WERI-Rb-1 (cell line): ENCODE results near the gene PRKCA.

Experiments
- DNase-seq: peaks from one replicate; pipeline ENCODE4 v3.0.0-alpha.2; 2020
- H3K27ac ChIP-seq: fragments of 250-450 bp; sonication (Bioruptor Pico); 2 replicates; pipeline ENCODE4 v1.5.1; 2020; ENCODE audit warnings: mild to moderate bottlenecking, moderate library complexity
- H3K27me3 ChIP-seq: fragments of 250-450 bp; sonication (Bioruptor Pico); 2 replicates; pipeline ENCODE4 v1.5.1; 2021; ENCODE audit warnings: mild to moderate bottlenecking, low read depth, moderate library complexity; ENCODE audit not compliant: insufficient read depth, severe bottlenecking
- H3K36me3 ChIP-seq: fragments of 250-450 bp; sonication (Bioruptor Pico); 2 replicates; pipeline ENCODE4 v1.5.1; 2020; ENCODE audit warnings: mild to moderate bottlenecking, moderate library complexity
- H3K4me3 ChIP-seq: 2 replicates; pipeline ENCODE4 v1.5.1; 2011; ENCODE audit warnings: low read depth, mild to moderate bottlenecking, control low read depth, low read length
- H3K9me3 ChIP-seq: fragments of 250-450 bp; sonication (Bioruptor Pico); 2 replicates; pipeline ENCODE4 v1.5.1; 2021; ENCODE audit warnings: mild to moderate bottlenecking, moderate library complexity; ENCODE audit not compliant: severe bottlenecking
- TF ChIP-seq, protein P1 (sequence below): IDR thresholded peaks from 2 replicates; pipeline ENCODE4 v1.5.1; 2011; ENCODE audit warnings: low read depth, mild to moderate bottlenecking, control low read depth, inconsistent platforms, low read length

The PRKCA gene

GRCh38 chr17:66840061-66840460 lies 537.6 kb downstream of the PRKCA start:
- peak; percentile 74 for DNase-seq
- H3K27me3 ChIP-seq, result no peaks in the 10 kb centered on the region
- peak overlapping the region; percentile 46 for H3K27ac ChIP-seq
- H3K36me3 ChIP-seq, result peaks cover 3% of the 10 kb centered on the region; the same call in 1 of the 2 replicates
- H3K9me3 ChIP-seq, result no peaks in the 10 kb centered on the region
- no peak overlapping the region for H3K4me3 ChIP-seq
- TF ChIP-seq, protein P1, sequence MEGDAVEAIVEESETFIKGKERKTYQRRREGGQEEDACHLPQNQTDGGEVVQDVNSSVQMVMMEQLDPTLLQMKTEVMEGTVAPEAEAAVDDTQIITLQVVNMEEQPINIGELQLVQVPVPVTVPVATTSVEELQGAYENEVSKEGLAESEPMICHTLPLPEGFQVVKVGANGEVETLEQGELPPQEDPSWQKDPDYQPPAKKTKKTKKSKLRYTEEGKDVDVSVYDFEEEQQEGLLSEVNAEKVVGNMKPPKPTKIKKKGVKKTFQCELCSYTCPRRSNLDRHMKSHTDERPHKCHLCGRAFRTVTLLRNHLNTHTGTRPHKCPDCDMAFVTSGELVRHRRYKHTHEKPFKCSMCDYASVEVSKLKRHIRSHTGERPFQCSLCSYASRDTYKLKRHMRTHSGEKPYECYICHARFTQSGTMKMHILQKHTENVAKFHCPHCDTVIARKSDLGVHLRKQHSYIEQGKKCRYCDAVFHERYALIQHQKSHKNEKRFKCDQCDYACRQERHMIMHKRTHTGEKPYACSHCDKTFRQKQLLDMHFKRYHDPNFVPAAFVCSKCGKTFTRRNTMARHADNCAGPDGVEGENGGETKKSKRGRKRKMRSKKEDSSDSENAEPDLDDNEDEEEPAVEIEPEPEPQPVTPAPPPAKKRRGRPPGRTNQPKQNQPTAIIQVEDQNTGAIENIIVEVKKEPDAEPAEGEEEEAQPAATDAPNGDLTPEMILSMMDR, result no peak

GRCh38 chr17:66841328-66841727 lies 538.9 kb downstream of the PRKCA start:
- peaks cover 3% of the 10 kb centered on the region for H3K9me3 ChIP-seq
- no peak overlapping the region for H3K4me3 ChIP-seq
- no peak for DNase-seq
- no peaks in the 10 kb centered on the region for H3K27me3 ChIP-seq
- H3K27ac ChIP-seq, result no peak overlapping the region
- TF ChIP-seq, protein P1, result peak; percentile 27; the same call in 1 of the 2 replicates
- peaks cover 9% of the 10 kb centered on the region for H3K36me3 ChIP-seq

DNA sequence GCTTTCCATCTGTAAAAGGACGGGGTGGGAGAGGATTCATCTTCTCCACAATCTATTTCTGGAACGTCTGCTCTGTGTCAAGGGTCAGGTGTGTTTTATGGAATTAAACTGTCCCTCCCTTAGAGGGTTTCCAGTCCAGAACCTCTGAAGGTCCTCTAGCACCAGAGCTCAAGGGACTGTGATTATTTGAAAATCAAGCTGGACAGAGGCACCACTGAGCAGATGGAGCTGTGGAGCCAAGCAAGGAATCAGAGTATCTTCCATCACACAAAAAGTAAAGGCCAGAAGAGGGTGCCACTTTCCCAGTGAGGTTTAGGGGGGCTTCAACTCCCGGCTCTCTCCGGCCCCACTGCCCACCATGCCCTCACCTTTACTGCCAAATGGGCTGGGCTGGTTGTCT lies 539.3 kb downstream of the PRKCA start:
- peaks cover 13% of the 10 kb centered on the region for H3K36me3 ChIP-seq
- H3K4me3 ChIP-seq, result no peak overlapping the region
- H3K27me3 ChIP-seq, result no peaks in the 10 kb centered on the region
- no peak overlapping the region for H3K27ac ChIP-seq
- TF ChIP-seq, protein P1, result no peak
- no peak for DNase-seq
- peaks cover 7% of the 10 kb centered on the region for H3K9me3 ChIP-seq

GRCh38 chr17:66842505-66842904 lies 540.1 kb downstream of the PRKCA start:
- TF ChIP-seq, protein P1, result no peak
- H3K27me3 ChIP-seq, result no peaks in the 10 kb centered on the region

GRCh38 chr17:66842959-66843358 lies 540.5 kb downstream of the PRKCA start:
- H3K27me3 ChIP-seq, result no peaks in the 10 kb centered on the region
- peaks cover 8% of the 10 kb centered on the region for H3K9me3 ChIP-seq
- DNase-seq, result no peak
- TF ChIP-seq, protein P1, result no peak
- H3K4me3 ChIP-seq, result no peak overlapping the region
- no peak overlapping the region for H3K27ac ChIP-seq
- peaks cover 18% of the 10 kb centered on the region for H3K36me3 ChIP-seq

More at GRCh38 chr17:66842505-66842904, 540.1 kb downstream of the PRKCA start:
- Histone ChIP-seq H3K27ac (no peak overlapping the region), H3K9me3 (peaks cover 7% of the 10 kb centered on the region), H3K36me3 (peaks cover 18% of the 10 kb centered on the region), H3K4me3 (no peak overlapping the region)
- no peak for DNase-seq

DNA sequence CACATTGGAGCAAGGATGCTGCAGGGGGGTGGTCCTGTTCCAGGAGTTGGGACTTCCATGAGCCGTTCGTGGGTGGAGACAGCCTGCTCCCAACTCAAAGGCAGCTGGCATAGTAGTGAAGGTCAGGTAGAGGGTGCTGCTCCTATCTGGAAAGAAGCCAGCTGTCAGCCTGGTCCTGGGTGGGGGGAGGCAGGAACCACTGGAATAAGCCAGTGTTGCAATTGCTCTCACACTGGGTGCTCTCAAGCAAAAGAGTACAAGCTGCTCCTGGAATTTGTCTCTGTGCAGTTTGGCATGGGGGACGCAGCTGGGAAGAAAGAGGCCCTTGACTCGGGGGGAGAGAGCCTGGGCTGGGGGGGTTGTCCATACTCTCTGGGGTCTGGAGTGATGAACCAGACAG lies 541.2 kb downstream of the PRKCA start:
- Histone ChIP-seq H3K36me3 (peaks cover 22% of the 10 kb centered on the region), H3K27ac (no peak overlapping the region), H3K27me3 (no peaks in the 10 kb centered on the region), H3K4me3 (no peak overlapping the region), H3K9me3 (peaks cover 10% of the 10 kb centered on the region)
- TF ChIP-seq, protein P1, result 0 out of 2 replicates have a peak, but pooled peaks have one; percentile 4
- no peak for DNase-seq
